ENCODE data around the gene SH3RF3. TPM values are rescaled to one million over a fixed set of nuclear protein-coding genes. Genes with fewer than 3 reads are reported as not detected.
"Not testable (repeated sequence)": the region's sequence is repeated elsewhere in the genome, so short reads cannot be mapped to it uniquely, and the experiment has no call there.

The SH3RF3 gene
- total RNA-seq, 4 donors from 2014 or later, result 2.2 to 6.1 (median 4.2) TPM

DNA sequence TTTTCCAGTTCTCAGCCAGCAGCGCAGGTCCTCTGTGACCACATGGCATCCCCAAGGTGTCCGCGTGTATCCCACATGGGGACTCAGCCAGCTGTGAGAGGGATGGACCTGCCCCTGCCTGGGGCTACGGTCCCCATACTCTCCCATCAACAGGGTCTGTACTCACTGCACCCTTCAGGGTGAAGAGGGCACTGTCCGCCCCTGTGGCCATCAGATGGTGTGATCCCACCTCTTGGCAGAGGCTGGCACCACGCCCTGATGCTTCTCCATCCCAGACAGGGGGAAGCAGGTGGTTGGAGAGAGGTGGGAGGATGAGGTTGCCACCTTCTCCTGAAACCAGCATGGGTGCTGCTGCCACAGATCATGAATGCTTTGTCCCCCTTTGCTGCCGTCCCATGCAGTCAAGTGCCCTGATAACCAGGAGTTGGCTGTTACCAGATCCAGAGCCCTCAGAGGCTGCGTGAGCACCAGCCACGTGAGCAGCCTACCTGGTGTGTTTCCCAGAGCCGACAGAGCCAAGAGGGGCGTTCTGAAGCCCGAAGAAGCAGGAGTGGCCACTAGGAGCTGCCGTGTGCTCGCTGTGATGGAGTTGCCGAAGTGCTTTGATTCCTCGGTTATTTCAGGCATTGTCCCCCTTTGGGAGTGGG, 93.9 kb downstream of the SH3RF3 start:
- H3K27ac ChIP-seq, result no peak overlapping the region
- DNase-seq (ENCODE audit: low spot score in 2 of 2), result peak in 1 of 2 donors; percentile 74
- H3K4me3 ChIP-seq, result no peak overlapping the region
- H3K36me3 ChIP-seq, result no peaks in the 10 kb centered on the region
- no peak for TF ChIP-seq POLR2A (IDR thresholded peaks at IDR 0.05)
- TF ChIP-seq EP300 (IDR thresholded peaks at IDR 0.05), result no peak
- TF ChIP-seq, protein P1, sequence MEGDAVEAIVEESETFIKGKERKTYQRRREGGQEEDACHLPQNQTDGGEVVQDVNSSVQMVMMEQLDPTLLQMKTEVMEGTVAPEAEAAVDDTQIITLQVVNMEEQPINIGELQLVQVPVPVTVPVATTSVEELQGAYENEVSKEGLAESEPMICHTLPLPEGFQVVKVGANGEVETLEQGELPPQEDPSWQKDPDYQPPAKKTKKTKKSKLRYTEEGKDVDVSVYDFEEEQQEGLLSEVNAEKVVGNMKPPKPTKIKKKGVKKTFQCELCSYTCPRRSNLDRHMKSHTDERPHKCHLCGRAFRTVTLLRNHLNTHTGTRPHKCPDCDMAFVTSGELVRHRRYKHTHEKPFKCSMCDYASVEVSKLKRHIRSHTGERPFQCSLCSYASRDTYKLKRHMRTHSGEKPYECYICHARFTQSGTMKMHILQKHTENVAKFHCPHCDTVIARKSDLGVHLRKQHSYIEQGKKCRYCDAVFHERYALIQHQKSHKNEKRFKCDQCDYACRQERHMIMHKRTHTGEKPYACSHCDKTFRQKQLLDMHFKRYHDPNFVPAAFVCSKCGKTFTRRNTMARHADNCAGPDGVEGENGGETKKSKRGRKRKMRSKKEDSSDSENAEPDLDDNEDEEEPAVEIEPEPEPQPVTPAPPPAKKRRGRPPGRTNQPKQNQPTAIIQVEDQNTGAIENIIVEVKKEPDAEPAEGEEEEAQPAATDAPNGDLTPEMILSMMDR (IDR thresholded peaks at IDR 0.05), result no peak
- TF ChIP-seq POLR2AphosphoS5 (IDR thresholded peaks at IDR 0.05), result no peak
- WGBS, result 95% methylated on average over 12 of the region's 16 CpGs
- H3K27me3 ChIP-seq, result no peaks in the 10 kb centered on the region
- peaks cover 9% of the 10 kb centered on the region for H3K4me1 ChIP-seq
- no peaks in the 10 kb centered on the region for H3K9me3 ChIP-seq

- Histone ChIP-seq H3K27me3 (no peaks in the 10 kb centered on the region), H3K36me3 (no peaks in the 10 kb centered on the region), H3K27ac (no peak overlapping the region), H3K9me3 (no peaks in the 10 kb centered on the region), H3K4me3 (no peak overlapping the region), H3K4me1 (peaks cover 4% of the 10 kb centered on the region)
- TF ChIP-seq, protein P1 (IDR thresholded peaks at IDR 0.05), result no peak
- TF ChIP-seq EP300 (IDR thresholded peaks at IDR 0.05), result no peak
- TF ChIP-seq POLR2A (IDR thresholded peaks at IDR 0.05), result no peak
- no peak for TF ChIP-seq POLR2AphosphoS5 (IDR thresholded peaks at IDR 0.05)
- DNase-seq (ENCODE audit: low spot score in 2 of 2), result peak in 1 of 2 donors; percentile 58
- WGBS, result 92% methylated on average over 5 of the region's 8 CpGs
Observed at GRCh38 chr2:109223490-109223889, 94.5 kb downstream of the SH3RF3 start.

DNA sequence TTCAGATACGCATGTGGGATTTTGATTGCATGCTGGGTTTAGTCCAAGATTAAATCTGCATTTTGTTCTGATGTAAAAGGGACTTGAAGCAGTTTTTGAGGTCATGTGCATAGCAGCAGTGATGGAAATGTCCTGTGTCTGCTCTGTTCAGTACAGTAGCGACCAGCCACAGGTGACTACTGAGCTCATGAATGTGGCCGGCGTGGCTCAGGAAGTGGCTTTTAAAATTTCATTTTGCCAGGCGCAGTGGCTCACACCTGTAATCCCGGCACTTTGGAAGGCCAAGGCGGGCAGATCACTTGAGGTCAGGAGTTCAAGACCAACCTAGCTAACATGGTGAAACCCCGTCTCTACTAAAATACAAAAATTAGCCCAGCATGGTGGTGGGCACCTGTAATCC, 95.3 kb downstream of the SH3RF3 start:
- H3K4me3 ChIP-seq, H3K27ac ChIP-seq, H3K27me3 ChIP-seq, H3K4me1 ChIP-seq, H3K36me3 ChIP-seq, H3K9me3 ChIP-seq: not testable (repeated sequence)
- 95% methylated on average over 8 of the region's 8 CpGs for WGBS
- peak in 1 of 2 donors; percentile 23 for DNase-seq (ENCODE audit: low spot score in 2 of 2)

DNA sequence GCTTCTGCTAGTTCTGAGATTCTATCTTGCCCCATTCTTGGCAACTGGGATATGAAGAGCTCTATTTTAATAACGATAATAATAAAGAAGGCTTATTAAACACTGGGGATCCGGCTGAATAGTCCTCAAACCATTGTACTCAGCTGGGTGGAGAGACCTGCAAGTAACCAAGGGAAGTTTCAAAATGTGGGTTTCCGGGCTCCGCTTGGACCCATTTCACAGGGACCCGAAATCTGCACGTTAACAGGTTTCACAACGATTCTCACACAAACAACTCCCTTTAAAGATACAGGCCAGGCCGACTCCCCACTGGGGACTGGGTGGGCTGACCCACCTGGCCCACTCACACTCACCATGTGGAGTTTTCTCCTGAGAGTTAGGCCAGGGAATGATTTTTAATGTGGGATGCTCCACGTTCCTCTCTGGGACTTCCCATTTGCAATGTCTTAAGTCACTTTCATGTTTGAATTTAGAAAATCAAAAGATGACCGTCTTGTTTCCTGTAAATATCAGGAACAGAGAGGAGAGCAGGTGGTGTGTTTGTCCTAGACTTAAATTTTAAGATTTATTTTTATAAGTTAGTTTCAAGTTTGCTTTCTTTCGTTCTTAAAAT, 96.3 kb downstream of the SH3RF3 start:
- 97% methylated on average over 11 of the region's 11 CpGs for WGBS
- TF ChIP-seq EP300 (IDR thresholded peaks at IDR 0.05), result no peak
- TF ChIP-seq POLR2A (IDR thresholded peaks at IDR 0.05), result no peak
- TF ChIP-seq, protein P1 (IDR thresholded peaks at IDR 0.05), result no peak
- TF ChIP-seq POLR2AphosphoS5 (IDR thresholded peaks at IDR 0.05), result no peak
- peak in 1 of 2 donors; percentile 29 for DNase-seq (ENCODE audit: low spot score in 2 of 2)
- Histone ChIP-seq H3K27ac (no peak overlapping the region), H3K36me3 (no peaks in the 10 kb centered on the region), H3K27me3 (no peaks in the 10 kb centered on the region), H3K4me3 (no peak overlapping the region), H3K9me3 (no peaks in the 10 kb centered on the region), H3K4me1 (no peaks in the 10 kb centered on the region)

DNA sequence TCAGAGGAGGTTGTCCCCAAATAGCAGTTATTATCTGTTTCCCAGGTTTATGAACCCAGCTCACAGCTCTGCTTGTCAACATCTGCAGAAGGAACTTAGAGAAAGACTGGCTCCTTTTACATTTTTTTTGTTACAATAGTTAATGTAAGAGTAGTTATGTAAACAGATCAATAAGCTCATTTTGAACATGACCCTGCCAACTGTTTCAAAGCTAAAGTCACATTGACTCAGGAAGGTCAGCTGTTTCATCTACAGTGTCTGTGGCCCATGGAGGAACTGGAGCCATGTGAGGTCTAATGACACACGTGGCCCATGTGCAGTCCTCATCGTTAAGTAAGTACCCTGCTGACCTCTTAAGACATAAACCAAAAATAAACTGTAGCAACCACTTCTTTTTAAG, 97.1 kb downstream of the SH3RF3 start:
- TF ChIP-seq EP300 (IDR thresholded peaks at IDR 0.05) (no peak), POLR2AphosphoS5 (IDR thresholded peaks at IDR 0.05) (no peak), POLR2A (IDR thresholded peaks at IDR 0.05) (no peak)
- TF ChIP-seq, protein P1 (IDR thresholded peaks at IDR 0.05), result no peak
- H3K36me3 ChIP-seq, result no peaks in the 10 kb centered on the region
- no peak overlapping the region for H3K4me3 ChIP-seq
- H3K27me3 ChIP-seq, result no peaks in the 10 kb centered on the region
- peak in 1 of 2 donors; percentile 26 for DNase-seq (ENCODE audit: low spot score in 2 of 2)
- 72% methylated on average over 2 of the region's 2 CpGs for WGBS
- H3K27ac ChIP-seq, result no peak overlapping the region
- H3K9me3 ChIP-seq, result no peaks in the 10 kb centered on the region
- H3K4me1 ChIP-seq, result peaks cover 5% of the 10 kb centered on the region
